Vagina (tissue), 2 donors: Measurements from ENCODE around the gene GTF3C5. TPM values are rescaled to one million over a fixed set of nuclear protein-coding genes. Genes with fewer than 3 reads are reported as not detected.

Experiments
- DNase-seq, 2 donors: peaks; one replicate each; pipeline ENCODE4 v3.0.0-alpha.2; 2017; ENCODE audit errors: extremely low spot score in 2 of 2
- H3K27ac ChIP-seq: fragments of 200-600 bp; sonication (generic); one replicate; pipeline ENCODE4 v1.5.1; 2019
- H3K27me3 ChIP-seq: fragments of 200-600 bp; sonication (generic); one replicate; pipeline ENCODE4 v1.5.1; 2019
- H3K36me3 ChIP-seq, 2 donors: fragments of 200-600 bp; sonication (generic); one replicate each; pipeline ENCODE4 v1.5.1; 2017 to 2019
- H3K4me1 ChIP-seq: fragments of 200-600 bp; sonication (generic); one replicate; pipeline ENCODE4 v1.5.1; 2019
- H3K4me3 ChIP-seq, 2 donors: fragments of 200-600 bp; sonication (generic); 1 replicate in 1 of 2; 2 replicates in 1 of 2; pipeline ENCODE4 v1.5.1; 2016 to 2019
- H3K9me3 ChIP-seq: fragments of 200-600 bp; sonication (generic); one replicate; pipeline ENCODE4 v1.5.1; 2019
- POLR2A ChIP-seq, 2 donors: fragments of 450-650 bp; IDR thresholded peaks; one replicate each; pipeline ENCODE4 v1.6.1; 2017; ENCODE audit warnings: antibody characterized with exemption in 2 of 2, mild to moderate bottlenecking in 2 of 2, moderate library complexity in 2 of 2
- POLR2AphosphoS5 ChIP-seq, 2 donors: sonication (generic); formaldehyde crosslinking; IDR thresholded peaks; one replicate each; pipeline ENCODE4 v1.9.0; 2017; ENCODE audit warnings: antibody characterized with exemption in 2 of 2, mild to moderate bottlenecking in 2 of 2, low read depth in 1 of 2; ENCODE audit not compliant: insufficient read depth in 1 of 2
- intact Hi-C: fragments of 100-400 bp; cut with DNase I; formaldehyde crosslinking; loops from one replicate; pipeline ENCODE4 v1.15.1; 2023
- total RNA-seq: library from RNA; depleted of rRNA; stranded (reverse); fragments of >200 nt; gene quantifications from one replicate; pipeline ENCODE4 v1.2.3, GENCODE V29; 2016
- TF ChIP-seq, protein P1 (sequence below), 3 experiments: fragments of 450-650 bp in 2 of 3; fragments of 200-600 bp in 1 of 3; sonication (generic) in 1 of 3; IDR thresholded peaks; one replicate each; pipeline ENCODE4 v1.5.1; 2017 to 2019; ENCODE audit warnings: antibody characterized with exemption in 3 of 3, mild to moderate bottlenecking in 2 of 3, moderate library complexity in 2 of 3

GTF3C5 gene
- total RNA-seq, 1 donor from 2014 or later: 53.8 TPM

DNA sequence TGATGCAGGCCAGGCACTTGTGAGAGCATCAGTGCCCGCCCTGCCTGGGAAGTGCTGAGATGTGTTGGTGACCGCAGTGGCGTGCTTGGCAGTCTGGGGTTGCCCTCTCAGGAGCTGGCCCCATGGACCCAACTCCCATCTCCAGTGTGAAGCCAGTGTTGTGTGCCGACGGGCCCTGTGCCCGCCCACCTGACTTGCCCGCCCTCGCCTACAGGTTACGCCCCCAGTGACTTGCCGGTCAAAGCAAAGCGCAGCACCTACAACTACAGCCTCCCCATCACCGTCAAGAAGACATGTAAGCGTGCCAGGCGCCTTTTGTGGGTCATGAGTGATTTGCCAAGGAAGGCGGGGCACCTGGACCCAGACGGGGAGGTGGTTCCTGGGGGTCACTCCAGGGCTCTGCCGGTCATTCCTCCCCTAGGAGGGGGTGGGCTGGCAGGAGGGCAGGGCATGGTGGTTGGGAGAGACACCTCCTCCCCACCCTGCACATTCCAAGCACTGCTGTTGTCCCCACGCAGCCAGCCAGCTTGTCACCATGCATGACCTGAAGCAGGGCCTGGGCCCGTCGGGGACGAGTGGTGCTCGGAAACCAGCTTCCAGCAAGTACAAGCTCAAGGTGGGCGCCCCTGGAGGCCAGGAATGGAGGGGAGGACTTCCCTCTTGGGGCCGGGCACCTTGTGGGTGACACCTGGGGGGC, 23.5 kb downstream of the GTF3C5 start:
- Histone ChIP-seq H3K36me3 (peaks cover 0 to 78% of the 10 kb centered on the region in 2 donors), H3K4me1 (peaks cover 2% of the 10 kb centered on the region), H3K4me3 (no peak overlapping the region), H3K27me3 (no peaks in the 10 kb centered on the region), H3K9me3 (no peaks in the 10 kb centered on the region), H3K27ac (no peak overlapping the region)
- intact Hi-C loops: no loop called here
- DNase-seq: no peak
- TF ChIP-seq POLR2AphosphoS5 (IDR thresholded peaks at IDR 0.05; ENCODE audit: insufficient read depth in 1 of 2, low read depth in 1 of 2) (no peak), POLR2A (IDR thresholded peaks at IDR 0.05) (no peak)
- TF ChIP-seq, protein P1, sequence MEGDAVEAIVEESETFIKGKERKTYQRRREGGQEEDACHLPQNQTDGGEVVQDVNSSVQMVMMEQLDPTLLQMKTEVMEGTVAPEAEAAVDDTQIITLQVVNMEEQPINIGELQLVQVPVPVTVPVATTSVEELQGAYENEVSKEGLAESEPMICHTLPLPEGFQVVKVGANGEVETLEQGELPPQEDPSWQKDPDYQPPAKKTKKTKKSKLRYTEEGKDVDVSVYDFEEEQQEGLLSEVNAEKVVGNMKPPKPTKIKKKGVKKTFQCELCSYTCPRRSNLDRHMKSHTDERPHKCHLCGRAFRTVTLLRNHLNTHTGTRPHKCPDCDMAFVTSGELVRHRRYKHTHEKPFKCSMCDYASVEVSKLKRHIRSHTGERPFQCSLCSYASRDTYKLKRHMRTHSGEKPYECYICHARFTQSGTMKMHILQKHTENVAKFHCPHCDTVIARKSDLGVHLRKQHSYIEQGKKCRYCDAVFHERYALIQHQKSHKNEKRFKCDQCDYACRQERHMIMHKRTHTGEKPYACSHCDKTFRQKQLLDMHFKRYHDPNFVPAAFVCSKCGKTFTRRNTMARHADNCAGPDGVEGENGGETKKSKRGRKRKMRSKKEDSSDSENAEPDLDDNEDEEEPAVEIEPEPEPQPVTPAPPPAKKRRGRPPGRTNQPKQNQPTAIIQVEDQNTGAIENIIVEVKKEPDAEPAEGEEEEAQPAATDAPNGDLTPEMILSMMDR (IDR thresholded peaks at IDR 0.05): no peak

DNA sequence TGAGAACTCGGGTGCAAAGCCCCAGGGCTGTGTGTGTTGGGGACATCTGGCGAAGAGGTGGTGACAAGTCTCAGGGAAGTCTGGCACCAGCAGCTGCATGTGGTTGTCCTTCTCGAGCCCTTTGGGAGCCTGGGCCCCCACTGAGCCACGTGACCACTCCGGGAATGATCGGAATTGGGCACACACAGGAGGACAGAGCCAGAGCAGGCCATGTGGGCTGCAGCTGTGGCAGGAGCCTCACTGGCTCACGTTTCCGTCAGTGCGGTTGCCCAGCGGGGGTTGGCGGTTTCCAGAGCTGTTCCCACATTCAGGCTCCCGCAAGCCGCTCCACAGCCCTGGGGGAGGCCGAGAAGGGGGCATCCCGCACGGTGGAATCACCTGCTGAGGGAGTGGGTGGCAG, 24.2 kb downstream of the GTF3C5 start:
- no peak overlapping the region for H3K27ac ChIP-seq
- no peaks in the 10 kb centered on the region for H3K27me3 ChIP-seq
- DNase-seq: no peak
- peaks cover 0 to 75% of the 10 kb centered on the region in 2 donors for H3K36me3 ChIP-seq
- TF ChIP-seq POLR2AphosphoS5 (IDR thresholded peaks at IDR 0.05; ENCODE audit: insufficient read depth in 1 of 2, low read depth in 1 of 2) (no peak), POLR2A (IDR thresholded peaks at IDR 0.05) (no peak)
- TF ChIP-seq, protein P1 (IDR thresholded peaks at IDR 0.05): no peak
- H3K4me3 ChIP-seq: no peak overlapping the region
- H3K4me1 ChIP-seq: peaks cover 9% of the 10 kb centered on the region
- intact Hi-C loops: no loop called here
- H3K9me3 ChIP-seq: no peaks in the 10 kb centered on the region

DNA sequence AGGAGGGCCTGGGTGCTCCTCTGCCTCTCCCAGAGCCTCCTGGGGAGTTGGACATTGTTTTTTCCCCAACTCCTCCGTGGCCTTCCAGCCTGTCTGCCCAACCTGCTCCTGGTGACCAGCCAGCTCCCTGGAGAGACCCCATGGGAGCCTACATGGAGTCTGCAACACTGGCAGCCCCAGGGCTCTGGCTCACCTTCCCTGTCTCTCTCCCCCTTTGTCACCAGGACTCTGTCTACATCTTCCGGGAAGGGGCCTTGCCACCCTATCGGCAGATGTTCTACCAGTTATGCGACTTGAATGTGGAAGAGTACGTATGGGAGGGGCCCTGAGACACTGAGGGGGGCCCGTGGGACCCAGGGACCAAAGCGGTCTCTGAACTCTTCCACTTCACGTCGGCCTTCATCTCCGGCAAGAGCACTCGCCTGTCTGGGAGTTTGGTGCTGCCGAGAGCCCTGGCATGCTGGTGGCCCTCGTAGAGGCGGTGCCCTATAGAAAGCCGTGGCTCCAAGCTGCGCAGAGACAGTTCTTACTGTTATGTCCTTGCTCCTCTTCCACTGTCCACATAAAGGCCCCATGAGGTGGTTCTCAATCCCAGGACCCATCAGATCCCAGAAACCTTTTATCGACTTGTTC, 25.1 kb downstream of the GTF3C5 start:
- TF ChIP-seq, protein P1 (IDR thresholded peaks at IDR 0.05): no peak
- TF ChIP-seq POLR2AphosphoS5 (IDR thresholded peaks at IDR 0.05; ENCODE audit: insufficient read depth in 1 of 2, low read depth in 1 of 2): no peak
- TF ChIP-seq POLR2A (IDR thresholded peaks at IDR 0.05): no peak
- Histone ChIP-seq H3K9me3 (no peaks in the 10 kb centered on the region), H3K4me3 (no peak overlapping the region), H3K27me3 (no peaks in the 10 kb centered on the region), H3K27ac (no peak overlapping the region), H3K4me1 (peaks cover 16% of the 10 kb centered on the region), H3K36me3 (peaks cover 0 to 68% of the 10 kb centered on the region in 2 donors)
- intact Hi-C loops: no loop called here
- no peak for DNase-seq

DNA sequence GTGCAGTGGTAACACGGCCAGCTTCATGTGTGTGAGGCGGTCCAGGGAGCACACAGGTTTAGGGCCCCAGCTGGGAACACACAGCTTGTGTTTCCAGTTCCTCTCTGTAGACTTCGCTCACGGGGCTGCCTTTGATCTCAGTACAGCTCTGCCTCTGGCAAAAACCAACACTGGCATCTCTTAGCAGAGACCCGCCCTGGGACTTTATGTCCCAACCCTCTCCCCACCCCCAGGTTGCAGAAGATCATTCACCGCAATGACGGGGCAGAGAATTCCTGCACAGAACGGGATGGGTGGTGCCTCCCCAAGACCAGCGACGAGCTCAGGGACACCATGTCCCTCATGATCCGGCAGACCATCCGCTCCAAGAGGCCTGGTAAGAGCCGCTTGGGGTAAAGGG, 25.7 kb downstream of the GTF3C5 start:
- no peak for DNase-seq
- H3K27me3 ChIP-seq: no peaks in the 10 kb centered on the region
- peaks cover 0 to 63% of the 10 kb centered on the region in 2 donors for H3K36me3 ChIP-seq
- H3K27ac ChIP-seq: no peak overlapping the region
- no peaks in the 10 kb centered on the region for H3K9me3 ChIP-seq
- peaks cover 22% of the 10 kb centered on the region for H3K4me1 ChIP-seq
- TF ChIP-seq POLR2A (IDR thresholded peaks at IDR 0.05): no peak
- TF ChIP-seq, protein P1 (IDR thresholded peaks at IDR 0.05): no peak
- intact Hi-C loops: no loop called here
- no peak overlapping the region for H3K4me3 ChIP-seq

DNA sequence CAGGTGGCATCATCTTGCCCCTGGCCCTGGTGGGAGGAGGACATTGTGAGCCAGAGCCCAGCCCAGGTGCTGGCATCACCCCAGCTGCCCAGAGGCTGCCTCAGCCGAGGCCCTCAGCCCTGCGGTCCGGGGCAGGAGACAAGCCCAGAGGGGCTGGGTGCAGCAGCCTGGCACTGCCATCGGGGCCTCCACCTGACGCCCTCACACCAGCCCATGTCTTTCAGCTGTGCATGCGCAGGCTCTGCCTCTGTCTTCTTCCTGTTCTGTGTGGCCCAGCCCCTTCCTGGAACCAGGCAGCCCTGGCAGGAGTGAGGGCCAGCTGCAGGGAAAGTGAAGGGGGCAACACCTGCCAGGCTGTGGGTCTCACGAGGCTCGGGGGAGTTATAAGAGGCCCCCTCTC, 26.2 kb downstream of the GTF3C5 start:
- Histone ChIP-seq H3K36me3 (peaks cover 0 to 58% of the 10 kb centered on the region in 2 donors), H3K4me1 (peaks cover 22% of the 10 kb centered on the region), H3K27me3 (no peaks in the 10 kb centered on the region), H3K9me3 (no peaks in the 10 kb centered on the region), H3K4me3 (no peak overlapping the region), H3K27ac (no peak overlapping the region)
- TF ChIP-seq POLR2AphosphoS5 (IDR thresholded peaks at IDR 0.05; ENCODE audit: insufficient read depth in 1 of 2, low read depth in 1 of 2) (peak in 1 of 2 donors; percentile 12), POLR2A (IDR thresholded peaks at IDR 0.05) (no peak)
- TF ChIP-seq, protein P1 (IDR thresholded peaks at IDR 0.05): no peak
- intact Hi-C loops: no loop called here
- no peak for DNase-seq
